ENCODE measurements around the gene MRGPRG.

Gene MRGPRG

GRCh38 chr11:3206156-3206921 lies 12.3 kb downstream of the MRGPRG start:
- DNase-seq: no peak

- DNase-seq: no peak
Observed at GRCh38 chr11:3205261-3206155, 13.1 kb downstream of the MRGPRG start.

- no peak for DNase-seq
Observed at GRCh38 chr11:3204141-3205015, 14.2 kb downstream of the MRGPRG start.

- no peak for DNase-seq
Observed at GRCh38 chr11:3203221-3204043, 15.2 kb downstream of the MRGPRG start.

- DNase-seq: no peak
Observed at GRCh38 chr11:3202759-3203158, 15.9 kb downstream of the MRGPRG start.

GRCh38 chr11:3202305-3202704 lies 16.3 kb downstream of the MRGPRG start:
- no peak for DNase-seq

GRCh38 chr11:3201677-3202181 lies 16.9 kb downstream of the MRGPRG start:
- no peak for DNase-seq

- no peak for DNase-seq
Observed at GRCh38 chr11:3201112-3201581, 17.5 kb downstream of the MRGPRG start.

GRCh38 chr11:3200388-3201111 lies 18.1 kb downstream of the MRGPRG start:
- DNase-seq: no peak

- DNase-seq: no peak
Observed at GRCh38 chr11:3199537-3200295, 18.9 kb downstream of the MRGPRG start.

- no peak for DNase-seq
Observed at GRCh38 chr11:3198815-3199214, 19.8 kb downstream of the MRGPRG start.

- DNase-seq: no peak
Observed at GRCh38 chr11:3197878-3198528, 20.6 kb downstream of the MRGPRG start.

GRCh38 chr11:3197044-3197695 lies 21.4 kb downstream of the MRGPRG start:
- DNase-seq: no peak

- DNase-seq: no peak
Observed at GRCh38 chr11:3196161-3197043, 22.2 kb downstream of the MRGPRG start.

GRCh38 chr11:3195251-3196160 lies 23.1 kb downstream of the MRGPRG start:
- DNase-seq: no peak

GRCh38 chr11:3194016-3194816 lies 24.4 kb downstream of the MRGPRG start:
- no peak for DNase-seq
